Thymus (tissue), 11 donors: Measurements from ENCODE around the gene ART4. TPM values are rescaled to one million over a fixed set of nuclear protein-coding genes. Genes with fewer than 3 reads are reported as not detected.

Experiments
- DNase-seq, 9 donors: peaks; one replicate each; pipeline ENCODE4 v3.0.0-alpha.2; 2013; ENCODE audit warnings: low spot score in 9 of 9, low read depth in 6 of 9, missing footprints in 1 of 9
- H3K27ac ChIP-seq, 2 donors: one replicate each; pipeline ENCODE4 v1.5.1; 2013; ENCODE audit warnings: control low read depth in 1 of 2, low read depth in 1 of 2, low read length in 1 of 2, mild to moderate bottlenecking in 1 of 2, moderate library complexity in 1 of 2
- H3K27me3 ChIP-seq, 2 donors: one replicate each; pipeline ENCODE4 v1.5.1; 2013; ENCODE audit warnings: low read length in 1 of 2; ENCODE audit not compliant: control insufficient read depth in 2 of 2, insufficient read depth in 1 of 2
- H3K36me3 ChIP-seq, 2 donors: one replicate each; pipeline ENCODE4 v1.5.1; 2013; ENCODE audit warnings: low read length in 1 of 2, mild to moderate bottlenecking in 1 of 2, moderate library complexity in 1 of 2; ENCODE audit not compliant: control insufficient read depth in 2 of 2, insufficient read depth in 2 of 2
- H3K4me1 ChIP-seq, 2 donors: one replicate each; pipeline ENCODE4 v1.5.1; 2013; ENCODE audit warnings: low read length in 2 of 2; ENCODE audit not compliant: control insufficient read depth in 2 of 2, insufficient read depth in 2 of 2
- H3K4me3 ChIP-seq, 2 donors: one replicate each; pipeline ENCODE4 v1.5.1; 2013; ENCODE audit warnings: low read length in 2 of 2, control low read depth in 1 of 2, mild to moderate bottlenecking in 1 of 2
- H3K9me3 ChIP-seq, 2 donors: one replicate each; pipeline ENCODE4 v1.5.1; 2013; ENCODE audit warnings: low read length in 1 of 2, mild to moderate bottlenecking in 1 of 2; ENCODE audit not compliant: control insufficient read depth in 2 of 2, insufficient read depth in 1 of 2
- WGBS: extraction: QIAGEN DNeasy Blood & Tissue Kit; methylation state at CpG from one replicate; pipeline ENCODE4 v1.1.7; 2013; 5-methylcytosine and 5-hydroxymethylcytosine counted together
- polyA plus RNA-seq: library from polyadenylated mRNA; stranded (reverse); fragments of 200-250 nt; gene quantifications from one replicate; pipeline ENCODE4 v1.2.3, GENCODE V29; 2013
- total RNA-seq: library from RNA; stranded (reverse); fragments of 120-200 nt; gene quantifications from one replicate; pipeline ENCODE4 v1.2.4, GENCODE V29; 2013
- donor health status: healthy.

Gene ART4
- total and polyA plus RNA-seq, 2 donors: 0.16 to 0.38 TPM

DNA sequence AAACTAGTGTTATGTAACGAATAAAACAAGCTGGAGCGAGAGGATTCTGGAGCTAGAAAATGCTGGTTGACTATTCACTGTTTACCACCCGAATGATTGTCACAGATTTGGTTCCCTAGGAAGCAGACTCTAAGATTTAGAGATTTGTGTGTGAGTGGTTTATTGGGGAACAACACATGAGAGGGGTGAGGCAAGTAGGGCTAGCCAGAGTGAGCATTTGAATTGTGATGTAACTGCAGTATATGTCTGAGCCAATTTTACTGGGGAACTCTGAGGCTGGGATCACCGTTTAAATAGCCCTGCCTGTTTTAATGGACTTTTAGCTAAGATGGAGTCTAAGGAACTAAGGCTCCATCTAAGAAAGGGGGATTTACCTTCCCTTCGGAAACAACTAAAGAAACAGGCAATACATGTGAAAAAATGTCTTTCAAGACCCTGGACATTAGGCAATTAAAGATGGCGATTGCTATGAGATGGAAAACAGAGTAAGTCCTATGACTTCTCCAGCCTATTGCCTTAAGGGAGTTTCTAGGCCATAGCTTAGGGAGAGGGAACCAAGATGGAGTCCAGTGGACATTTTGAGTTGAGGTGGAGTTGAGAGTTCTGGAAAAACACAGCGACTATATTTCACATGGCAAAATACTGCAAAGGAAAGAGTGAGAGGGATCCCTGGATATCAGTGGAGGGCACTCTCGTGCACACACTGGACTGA, 36.1 kb upstream of the ART4 start:
- 97% methylated on average over 8 of the region's 8 CpGs for WGBS
- Histone ChIP-seq H3K4me1 (peaks cover under 1 to 1% of the 10 kb centered on the region in 2 donors), H3K36me3 (no peaks in the 10 kb centered on the region), H3K27me3 (no peaks in the 10 kb centered on the region), H3K4me3 (no peak overlapping the region), H3K27ac (no peak overlapping the region), H3K9me3 (no peaks in the 10 kb centered on the region)
- no peak for DNase-seq

DNA sequence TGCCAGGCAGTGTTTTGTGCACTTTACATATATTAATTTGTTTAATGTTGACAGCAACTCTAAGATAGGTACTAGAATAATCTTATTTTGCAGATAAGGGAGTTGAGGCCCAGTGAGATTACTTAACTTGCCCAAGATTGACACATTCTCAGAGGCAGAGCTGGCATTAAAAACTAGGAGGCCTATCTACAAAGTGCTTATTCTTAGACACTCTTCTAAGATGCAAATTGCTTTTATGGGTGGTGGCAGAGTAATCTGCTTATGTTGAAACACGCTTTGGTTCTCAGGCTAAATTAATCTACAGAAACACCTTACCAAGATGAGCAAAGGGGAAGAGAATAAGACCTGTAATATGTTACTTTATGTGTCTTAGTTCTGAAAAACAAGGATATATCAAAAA, 35.2 kb upstream of the ART4 start:
- Histone ChIP-seq H3K27me3 (no peaks in the 10 kb centered on the region), H3K9me3 (no peaks in the 10 kb centered on the region), H3K4me3 (no peak overlapping the region), H3K27ac (no peak overlapping the region), H3K36me3 (no peaks in the 10 kb centered on the region), H3K4me1 (no peaks in the 10 kb centered on the region)
- WGBS: 99% methylated on average over 1 of the region's 1 CpG
- DNase-seq: no peak

DNA sequence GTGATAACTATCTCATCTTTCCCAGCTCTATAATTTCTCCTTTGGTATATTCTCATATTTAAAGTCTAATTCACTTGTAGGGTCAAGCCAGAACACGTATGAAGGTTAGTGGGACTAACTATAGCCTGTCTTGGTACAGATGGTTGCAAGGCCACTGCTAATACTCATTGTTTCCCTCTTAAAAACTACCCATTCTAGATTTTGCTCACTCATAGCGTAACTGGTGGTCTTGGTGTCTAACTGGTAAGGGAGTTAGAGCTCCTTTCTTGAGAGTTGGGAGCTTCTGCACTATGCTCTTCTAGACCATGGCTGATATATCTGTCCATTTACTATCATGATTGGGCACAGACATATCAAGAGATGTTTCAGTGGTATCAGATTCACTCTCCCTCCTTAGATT, 33.5 kb upstream of the ART4 start:
- Histone ChIP-seq H3K27me3 (no peaks in the 10 kb centered on the region), H3K9me3 (no peaks in the 10 kb centered on the region), H3K4me1 (no peaks in the 10 kb centered on the region), H3K4me3 (no peak overlapping the region), H3K36me3 (no peaks in the 10 kb centered on the region), H3K27ac (no peak overlapping the region)
- DNase-seq: no peak
- 96% methylated on average over 2 of the region's 2 CpGs for WGBS

GRCh38 chr12:14874882-14875281, 31.6 kb upstream of the ART4 start:
- H3K36me3 ChIP-seq: no peaks in the 10 kb centered on the region
- H3K27ac ChIP-seq: no peak overlapping the region
- H3K4me1 ChIP-seq: no peaks in the 10 kb centered on the region
- no peaks in the 10 kb centered on the region for H3K27me3 ChIP-seq
- no peaks in the 10 kb centered on the region for H3K9me3 ChIP-seq
- no peak overlapping the region for H3K4me3 ChIP-seq
- 95% methylated on average over 3 of the region's 3 CpGs for WGBS
- no peak for DNase-seq

- no peak overlapping the region for H3K4me3 ChIP-seq
- H3K27ac ChIP-seq: no peak overlapping the region
- 90% methylated on average over 1 of the region's 1 CpG for WGBS
- H3K4me1 ChIP-seq: no peaks in the 10 kb centered on the region
- H3K9me3 ChIP-seq: peaks cover 0 to 9% of the 10 kb centered on the region in 2 donors
- no peaks in the 10 kb centered on the region for H3K27me3 ChIP-seq
- DNase-seq: no peak
- no peaks in the 10 kb centered on the region for H3K36me3 ChIP-seq
Measured at GRCh38 chr12:14873440-14874185, 30.3 kb upstream of the ART4 start.

DNA sequence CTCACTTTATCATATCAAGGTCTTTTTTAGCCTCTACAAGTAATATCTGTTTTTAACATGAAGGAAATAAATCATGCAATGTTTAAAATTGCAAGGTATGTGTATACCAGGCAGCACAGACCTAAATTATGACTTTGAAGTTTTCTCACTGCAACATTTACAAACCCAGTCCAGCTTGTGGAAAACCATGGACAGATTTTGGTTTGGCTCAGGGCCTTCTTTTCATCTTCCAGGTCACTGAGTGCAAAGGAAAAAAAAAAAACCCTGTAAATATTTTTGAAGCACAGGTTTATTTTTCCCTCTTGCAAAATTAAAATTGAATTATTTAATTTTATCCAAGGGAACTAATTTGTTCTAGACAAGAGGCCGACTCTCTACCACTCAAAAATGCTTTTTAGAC, 28.6 kb upstream of the ART4 start:
- no peak overlapping the region for H3K27ac ChIP-seq
- H3K4me3 ChIP-seq: no peak overlapping the region
- WGBS: 96% methylated on average over 1 of the region's 1 CpG
- H3K36me3 ChIP-seq: no peaks in the 10 kb centered on the region
- no peaks in the 10 kb centered on the region for H3K4me1 ChIP-seq
- no peaks in the 10 kb centered on the region for H3K27me3 ChIP-seq
- no peak for DNase-seq
- peaks cover 0 to 18% of the 10 kb centered on the region in 2 donors for H3K9me3 ChIP-seq

DNA sequence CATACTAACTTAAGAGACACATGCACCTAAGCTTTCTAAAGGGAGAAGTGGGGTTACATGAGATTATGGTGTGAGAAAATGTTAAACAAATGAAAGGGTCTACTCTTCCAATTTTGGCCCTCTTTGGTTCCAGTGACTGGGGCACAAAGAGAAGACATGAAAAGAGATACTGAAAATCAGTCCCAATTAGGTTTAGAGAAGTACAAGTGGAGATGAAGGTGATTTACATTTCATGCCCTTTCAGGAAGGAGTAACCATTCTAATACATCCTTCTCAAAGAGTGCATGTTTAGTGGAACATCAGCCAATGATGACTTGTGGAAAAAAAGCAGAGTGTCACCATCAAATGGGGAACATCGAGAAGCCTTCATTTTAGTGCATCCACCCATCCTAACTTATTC, 27.9 kb upstream of the ART4 start:
- 98% methylated on average over 1 of the region's 1 CpG for WGBS

DNA sequence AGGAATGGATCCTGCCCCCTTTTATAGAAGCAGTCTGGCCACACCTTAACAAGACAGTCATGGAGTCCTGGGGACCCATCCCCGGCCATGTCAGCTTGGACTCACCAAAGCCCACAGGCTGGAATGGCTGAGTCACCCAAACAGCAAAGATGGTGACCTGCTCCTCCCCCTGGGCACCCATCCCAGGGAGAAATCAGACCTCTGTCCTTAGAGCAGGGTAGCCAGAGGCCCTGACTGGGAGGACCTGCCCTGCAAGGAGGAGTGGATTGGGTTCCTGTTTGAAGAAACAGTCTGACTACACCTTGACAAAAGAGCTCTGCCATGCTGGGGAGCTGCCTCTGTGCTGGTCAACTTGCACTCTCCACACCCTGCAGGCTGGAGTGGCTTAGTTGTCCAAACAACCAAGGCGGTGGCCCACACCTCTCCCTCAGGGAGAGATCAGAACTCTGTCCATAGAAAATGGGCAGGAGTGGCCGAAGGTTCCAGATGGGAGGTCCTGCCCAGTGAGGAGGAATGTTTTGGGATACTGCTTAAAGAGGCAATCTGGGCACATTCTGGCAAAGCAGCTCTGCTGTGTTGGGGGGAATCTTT, 25.7 kb upstream of the ART4 start:
- no peaks in the 10 kb centered on the region for H3K4me1 ChIP-seq
- DNase-seq: no peak
- H3K27me3 ChIP-seq: no peaks in the 10 kb centered on the region
- WGBS: 98% methylated on average over 3 of the region's 3 CpGs
- no peak overlapping the region for H3K27ac ChIP-seq
- H3K4me3 ChIP-seq: no peak overlapping the region
- peaks cover 0 to 19% of the 10 kb centered on the region in 2 donors for H3K9me3 ChIP-seq
- H3K36me3 ChIP-seq: no peaks in the 10 kb centered on the region

More for the DNA sequence above, 27.9 kb upstream of the ART4 start:
- Histone ChIP-seq H3K27me3 (no peaks in the 10 kb centered on the region), H3K9me3 (peaks cover 0 to 19% of the 10 kb centered on the region in 2 donors), H3K4me3 (no peak overlapping the region), H3K27ac (no peak overlapping the region), H3K4me1 (no peaks in the 10 kb centered on the region), H3K36me3 (no peaks in the 10 kb centered on the region)
- no peak for DNase-seq

- H3K27ac ChIP-seq: no peak overlapping the region
- no peak overlapping the region for H3K4me3 ChIP-seq
Measured at GRCh38 chr12:14860490-14860889, 17.2 kb upstream of the ART4 start.

More at GRCh38 chr12:14860490-14860889, 17.2 kb upstream of the ART4 start:
- no peaks in the 10 kb centered on the region for H3K4me1 ChIP-seq
- H3K27me3 ChIP-seq: no peaks in the 10 kb centered on the region
- no peaks in the 10 kb centered on the region for H3K36me3 ChIP-seq
- no peaks in the 10 kb centered on the region for H3K9me3 ChIP-seq
- DNase-seq: no peak
